Measurements from ENCODE around the gene PFN4. TPM values are rescaled to one million over a fixed set of nuclear protein-coding genes. Genes with fewer than 3 reads are reported as not detected.
A peak's percentile ranks its signal among the peaks of the same experiment; 100 is the strongest.

Gene PFN4
- total and polyA plus RNA-seq, 10 donors, result 0.35 to 1.3 (median 0.75) TPM; not detected in 4

- no peaks in the 10 kb centered on the region for H3K27me3 ChIP-seq (replicated peaks in 1 of 7)
- 95 to 96% (median 96%) methylated on average over 3 of the region's 3 CpGs for WGBS, 5 donors
- H3K27ac ChIP-seq, result no peak overlapping the region
- no peaks in the 10 kb centered on the region for H3K4me1 ChIP-seq
- DNase-seq, result no peak
- intact Hi-C loops (cut with DNase I; ENCODE audit: low total_unique reads), result no loop called here
- TF ChIP-seq POLR2A (IDR thresholded peaks at IDR 0.05) (no peak), POLR2AphosphoS5 (IDR thresholded peaks at IDR 0.05) (no peak)
- TF ChIP-seq, protein P1, sequence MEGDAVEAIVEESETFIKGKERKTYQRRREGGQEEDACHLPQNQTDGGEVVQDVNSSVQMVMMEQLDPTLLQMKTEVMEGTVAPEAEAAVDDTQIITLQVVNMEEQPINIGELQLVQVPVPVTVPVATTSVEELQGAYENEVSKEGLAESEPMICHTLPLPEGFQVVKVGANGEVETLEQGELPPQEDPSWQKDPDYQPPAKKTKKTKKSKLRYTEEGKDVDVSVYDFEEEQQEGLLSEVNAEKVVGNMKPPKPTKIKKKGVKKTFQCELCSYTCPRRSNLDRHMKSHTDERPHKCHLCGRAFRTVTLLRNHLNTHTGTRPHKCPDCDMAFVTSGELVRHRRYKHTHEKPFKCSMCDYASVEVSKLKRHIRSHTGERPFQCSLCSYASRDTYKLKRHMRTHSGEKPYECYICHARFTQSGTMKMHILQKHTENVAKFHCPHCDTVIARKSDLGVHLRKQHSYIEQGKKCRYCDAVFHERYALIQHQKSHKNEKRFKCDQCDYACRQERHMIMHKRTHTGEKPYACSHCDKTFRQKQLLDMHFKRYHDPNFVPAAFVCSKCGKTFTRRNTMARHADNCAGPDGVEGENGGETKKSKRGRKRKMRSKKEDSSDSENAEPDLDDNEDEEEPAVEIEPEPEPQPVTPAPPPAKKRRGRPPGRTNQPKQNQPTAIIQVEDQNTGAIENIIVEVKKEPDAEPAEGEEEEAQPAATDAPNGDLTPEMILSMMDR (IDR thresholded peaks at IDR 0.05 in 8 of 11, conservative IDR thresholded peaks at IDR 0.05 in 3 of 11), result no peak
- H3K36me3 ChIP-seq, result no peaks in the 10 kb centered on the region
- peaks cover 0 to 14% (median 9%) of the 10 kb centered on the region in 8 donors for H3K9me3 ChIP-seq
- no peak overlapping the region for H3K4me3 ChIP-seq
Observed at GRCh38 chr2:24132543-24132942, 9.4 kb upstream of the PFN4 start.

- Histone ChIP-seq H3K4me1 (peaks cover 4 to 27% (median 22%) of the 10 kb centered on the region in 6 donors), H3K27me3 (replicated peaks in 1 of 7) (no peaks in the 10 kb centered on the region), H3K4me3 (no peak overlapping the region), H3K27ac (no peak overlapping the region), H3K9me3 (no peaks in the 10 kb centered on the region), H3K36me3 (no peaks in the 10 kb centered on the region)
- no peak for DNase-seq
- TF ChIP-seq, protein P1 (IDR thresholded peaks at IDR 0.05 in 8 of 11, conservative IDR thresholded peaks at IDR 0.05 in 3 of 11), result no peak
- TF ChIP-seq POLR2A (IDR thresholded peaks at IDR 0.05) (no peak), POLR2AphosphoS5 (IDR thresholded peaks at IDR 0.05) (no peak)
- intact Hi-C loops (cut with DNase I; ENCODE audit: low total_unique reads), result no loop called here
- WGBS, 5 donors, result 53 to 78% (median 69%) methylated on average over 1 of the region's 1 CpG
Observed at GRCh38 chr2:24125956-24126355, 2.8 kb upstream of the PFN4 start.

DNA sequence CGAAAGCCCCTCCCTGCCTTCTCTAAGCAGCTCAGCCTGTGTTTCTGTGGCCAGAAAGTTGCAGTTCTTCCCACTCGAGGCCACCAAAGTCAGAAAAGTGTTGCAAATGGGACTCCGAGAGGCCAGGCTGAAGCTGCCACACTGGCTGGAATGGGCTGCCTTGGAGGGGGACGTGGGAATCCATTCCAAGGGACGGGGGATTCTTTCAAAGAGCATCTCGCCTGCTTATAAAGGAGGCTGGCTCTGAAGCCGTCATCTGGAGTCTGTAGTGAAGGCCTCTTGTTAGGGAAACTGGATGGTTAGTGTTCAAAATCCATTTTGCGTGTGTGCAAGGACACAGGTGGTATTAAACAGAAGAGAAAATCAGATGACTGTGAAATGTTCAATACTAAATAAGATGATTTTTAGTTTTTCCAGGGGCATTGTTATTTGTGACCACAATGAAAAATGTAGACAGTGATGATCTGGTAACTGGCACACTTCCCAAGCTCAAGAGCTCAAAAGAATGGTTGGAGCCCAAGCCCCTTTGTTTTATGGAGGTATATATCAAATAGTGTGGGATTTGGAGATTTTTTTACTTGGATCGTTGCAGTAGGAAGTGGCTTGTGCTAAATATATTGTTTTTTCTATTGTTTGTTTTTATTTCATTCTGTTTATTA, 917 bp upstream of the PFN4 start:
- intact Hi-C loops (cut with DNase I; ENCODE audit: low total_unique reads), result no loop called here
- Histone ChIP-seq H3K36me3 (no peaks in the 10 kb centered on the region), H3K27ac (peak overlapping the region; percentile 58 to 93 (median 88)), H3K27me3 (replicated peaks in 1 of 7) (no peaks in the 10 kb centered on the region), H3K4me1 (peaks cover 4 to 27% (median 22%) of the 10 kb centered on the region in 6 donors), H3K9me3 (no peaks in the 10 kb centered on the region), H3K4me3 (peak overlapping the region; percentile 63 to 84 (median 68))
- TF ChIP-seq POLR2AphosphoS5 (IDR thresholded peaks at IDR 0.05) (no peak), POLR2A (IDR thresholded peaks at IDR 0.05) (no peak)
- TF ChIP-seq, protein P1 (IDR thresholded peaks at IDR 0.05 in 8 of 11, conservative IDR thresholded peaks at IDR 0.05 in 3 of 11), result no peak
- no peak for DNase-seq
- WGBS, 5 donors, result 7 to 16% (median 10%) methylated on average over 9 of the region's 9 CpGs

DNA sequence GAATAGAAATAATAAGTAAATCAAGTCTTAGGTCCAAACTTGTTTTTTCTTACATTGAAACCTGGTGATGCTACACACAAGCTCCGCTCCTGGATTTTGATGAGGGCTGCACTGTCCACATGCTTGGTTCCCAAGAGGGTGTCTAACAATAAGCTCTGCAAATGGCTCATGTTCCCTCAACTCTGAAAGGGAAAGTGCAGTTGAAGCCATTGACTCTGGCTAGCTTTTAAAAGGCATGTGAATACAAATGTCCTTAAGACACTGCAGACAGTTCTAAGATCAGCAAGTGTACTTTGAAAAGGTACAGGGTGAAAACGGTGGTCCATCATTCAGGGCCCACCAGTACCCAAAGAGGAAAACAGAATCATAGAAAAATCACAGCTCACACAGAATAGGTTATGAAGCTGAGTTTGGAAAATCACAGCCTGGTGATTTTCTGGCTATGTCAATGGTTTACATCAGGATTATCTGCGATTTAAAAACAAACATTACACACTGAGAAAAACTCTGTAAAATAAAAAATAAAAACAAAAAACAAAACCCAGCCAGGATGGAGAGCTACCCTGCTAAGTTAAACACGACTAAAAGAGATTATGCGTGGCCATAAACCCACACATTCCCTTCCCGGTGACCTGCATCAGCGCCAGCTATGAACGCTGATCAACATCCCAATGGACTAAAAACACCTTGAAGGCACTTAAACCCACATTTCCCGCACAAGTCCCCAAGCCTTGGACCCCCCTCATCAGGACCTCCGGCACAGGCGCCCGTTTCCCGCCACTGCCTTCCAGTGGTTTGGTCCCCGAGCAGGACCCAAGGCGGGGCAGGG, 554 bp downstream of the PFN4 start:
- Histone ChIP-seq H3K4me3 (peak overlapping the region; percentile 63 to 84 (median 68)), H3K4me1 (peaks cover 4 to 27% (median 22%) of the 10 kb centered on the region in 6 donors), H3K9me3 (no peaks in the 10 kb centered on the region), H3K27me3 (replicated peaks in 1 of 7) (no peaks in the 10 kb centered on the region), H3K36me3 (no peaks in the 10 kb centered on the region), H3K27ac (peak overlapping the region; percentile 58 to 93 (median 88))
- intact Hi-C loops (cut with DNase I; ENCODE audit: low total_unique reads), result no loop called here
- DNase-seq, result no peak
- TF ChIP-seq POLR2A (IDR thresholded peaks at IDR 0.05) (no peak), POLR2AphosphoS5 (IDR thresholded peaks at IDR 0.05) (no peak)
- TF ChIP-seq, protein P1 (IDR thresholded peaks at IDR 0.05 in 8 of 11, conservative IDR thresholded peaks at IDR 0.05 in 3 of 11), result no peak
- WGBS, 5 donors, result 9 to 13% (median 10%) methylated on average over 14 to 15 of the region's 15 CpGs

All from spleen (tissue), 11 donors.